Muscle layer of duodenum (tissue), 2 donors: ENCODE measurements around the gene VPS50.
"Not testable (repeated sequence)": the region's sequence is repeated elsewhere in the genome, so short reads cannot be mapped to it uniquely, and the experiment has no call there.

ENCODE experiments used
- H3K27ac ChIP-seq: one replicate; pipeline ENCODE4 v1.7.0; 2013; ENCODE audit warnings: mild to moderate bottlenecking, low read length
- H3K27me3 ChIP-seq: one replicate; pipeline ENCODE4 v1.7.0; 2013; ENCODE audit warnings: low read depth, mild to moderate bottlenecking, control low read depth, low read length
- H3K36me3 ChIP-seq, 2 donors: one replicate each; pipeline ENCODE4 v1.7.0; 2013; ENCODE audit warnings: low read length in 2 of 2, control low read depth in 1 of 2, mild to moderate bottlenecking in 1 of 2; ENCODE audit not compliant: insufficient read depth in 2 of 2, control insufficient read depth in 1 of 2
- H3K4me1 ChIP-seq, 2 donors: one replicate each; pipeline ENCODE4 v1.7.0; 2013; ENCODE audit warnings: low read length in 2 of 2, mild to moderate bottlenecking in 2 of 2, control low read depth in 1 of 2, moderate library complexity in 1 of 2; ENCODE audit not compliant: insufficient read depth in 2 of 2, control insufficient read depth in 1 of 2
- H3K4me3 ChIP-seq, 2 donors: one replicate each; pipeline ENCODE4 v1.7.0; 2013; ENCODE audit warnings: low read length in 2 of 2, low read depth in 1 of 2, mild to moderate bottlenecking in 1 of 2
- H3K9me3 ChIP-seq, 2 donors: one replicate each; pipeline ENCODE4 v1.7.0; 2013; ENCODE audit warnings: low read length in 2 of 2, control low read depth in 1 of 2, mild to moderate bottlenecking in 1 of 2; ENCODE audit not compliant: control insufficient read depth in 1 of 2
- donor health status: healthy.

The VPS50 gene

DNA sequence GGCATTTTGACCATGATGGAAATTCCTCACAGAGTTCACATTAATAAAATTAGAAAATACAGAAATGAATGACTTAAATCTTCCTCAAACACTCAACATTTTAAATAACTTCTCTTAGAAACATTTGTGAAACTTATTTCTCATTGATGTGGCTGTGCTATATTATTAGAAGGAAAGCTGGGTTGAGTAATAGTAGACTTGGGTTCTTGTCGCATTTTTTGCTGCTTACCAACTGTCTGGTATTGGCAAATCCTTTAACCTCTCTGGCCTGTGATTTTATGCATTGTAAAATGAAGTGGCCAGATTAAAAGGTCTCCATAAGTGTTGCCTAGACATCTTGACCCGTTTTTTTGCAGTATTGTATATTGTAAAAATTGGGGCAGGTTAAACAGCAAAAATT lies 66.5 kb downstream of the VPS50 start:
- Histone ChIP-seq H3K9me3 (no peaks in the 10 kb centered on the region), H3K27ac (no peak overlapping the region), H3K4me1 (no peaks in the 10 kb centered on the region), H3K27me3 (no peaks in the 10 kb centered on the region), H3K36me3 (no peaks in the 10 kb centered on the region), H3K4me3 (no peak overlapping the region)

DNA sequence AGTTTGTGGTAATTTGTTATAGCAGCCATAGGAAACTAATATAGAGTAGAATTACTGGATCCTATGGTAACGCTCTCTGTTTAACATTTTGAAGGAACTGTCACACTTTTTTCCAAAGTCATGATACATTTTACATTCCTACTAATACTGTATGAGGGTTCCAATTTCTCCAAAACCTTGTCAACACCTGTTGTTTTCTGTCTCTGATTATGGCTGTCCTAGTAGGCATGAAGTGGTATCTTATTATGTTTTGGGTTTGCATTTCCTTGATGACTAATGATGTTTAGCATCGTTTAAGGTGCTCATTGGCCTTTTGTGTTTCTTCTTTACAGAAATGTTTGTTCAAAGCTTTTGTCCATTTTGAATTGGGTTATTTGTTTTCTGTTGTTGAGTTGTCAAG lies 69.6 kb downstream of the VPS50 start:
- Histone ChIP-seq H3K4me3 (no peak overlapping the region), H3K27me3 (no peaks in the 10 kb centered on the region), H3K9me3 (no peaks in the 10 kb centered on the region), H3K36me3 (no peaks in the 10 kb centered on the region), H3K27ac (no peak overlapping the region), H3K4me1 (no peaks in the 10 kb centered on the region)

DNA sequence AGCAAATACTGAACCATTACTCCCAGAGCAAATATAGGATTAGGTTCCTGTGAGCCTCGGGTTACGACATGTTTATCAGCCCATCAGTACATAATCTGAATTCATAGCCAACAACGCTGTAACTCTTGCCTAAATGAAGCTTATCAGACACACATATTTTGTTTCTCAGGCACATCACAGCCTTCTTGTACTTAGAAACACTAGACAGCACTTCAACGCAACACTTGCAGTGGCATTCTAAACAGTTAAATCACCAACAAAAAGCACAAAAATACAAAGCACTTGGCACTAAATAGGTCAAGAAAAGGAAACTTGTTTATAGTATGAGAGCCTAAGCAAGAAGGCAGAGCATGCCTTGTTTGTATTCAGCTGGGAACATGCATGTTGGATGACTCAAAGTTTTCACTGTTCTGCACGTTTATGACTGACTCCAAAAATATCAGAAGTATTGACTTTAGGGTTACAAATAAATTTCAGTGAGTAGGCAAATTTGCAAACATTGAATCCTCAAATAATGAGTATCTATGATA lies 75.0 kb downstream of the VPS50 start:
- Histone ChIP-seq H3K4me3 (no peak overlapping the region), H3K4me1 (no peaks in the 10 kb centered on the region), H3K9me3 (no peaks in the 10 kb centered on the region), H3K27me3 (no peaks in the 10 kb centered on the region), H3K36me3 (peaks cover 4 to 8% of the 10 kb centered on the region in 2 donors), H3K27ac (no peak overlapping the region)

DNA sequence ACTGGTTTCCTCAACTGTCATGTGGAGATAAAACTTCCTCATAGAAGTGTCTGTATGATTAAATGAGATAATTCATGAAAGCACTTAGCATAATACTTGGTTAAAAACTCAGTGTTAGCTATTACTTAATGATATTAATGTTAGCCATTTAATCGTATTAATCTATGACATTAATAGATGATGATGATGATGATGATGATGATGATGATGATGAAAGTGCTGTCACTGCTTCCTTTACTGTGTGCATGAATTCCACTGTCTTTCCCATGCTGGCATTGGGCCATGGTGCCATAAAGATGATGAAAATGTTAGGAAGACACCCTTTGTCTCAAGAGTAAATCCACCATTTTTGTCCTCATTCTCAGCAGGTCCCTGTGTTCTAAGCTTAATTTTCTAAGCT lies 75.8 kb downstream of the VPS50 start:
- Histone ChIP-seq H3K27me3 (no peaks in the 10 kb centered on the region), H3K4me1 (no peaks in the 10 kb centered on the region), H3K36me3 (peaks cover 12 to 15% of the 10 kb centered on the region in 2 donors), H3K27ac (no peak overlapping the region), H3K4me3 (no peak overlapping the region), H3K9me3 (no peaks in the 10 kb centered on the region)

DNA sequence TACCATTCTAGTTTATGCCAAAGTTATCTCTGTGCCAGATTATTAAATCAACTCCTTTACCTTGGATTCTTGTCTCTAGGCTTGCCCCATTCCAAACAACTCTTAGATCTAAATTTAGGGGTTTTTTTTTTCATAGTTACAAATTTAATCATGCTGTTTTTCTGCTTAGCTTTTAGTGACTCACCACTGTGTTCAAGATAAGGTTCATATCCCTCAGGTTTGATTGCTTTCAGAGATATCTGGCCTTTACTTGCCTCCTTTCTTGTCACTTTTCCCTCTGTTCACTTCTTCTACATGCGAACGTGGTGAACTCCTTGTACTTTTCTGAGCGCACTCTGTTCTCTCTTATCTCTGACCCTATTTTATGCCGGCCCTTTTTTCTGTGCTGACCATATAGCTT lies 78.2 kb downstream of the VPS50 start:
- Histone ChIP-seq H3K9me3 (no peaks in the 10 kb centered on the region), H3K27me3 (no peaks in the 10 kb centered on the region), H3K4me1 (no peaks in the 10 kb centered on the region), H3K4me3 (no peak overlapping the region), H3K27ac (no peak overlapping the region), H3K36me3 (peaks cover 17 to 20% of the 10 kb centered on the region in 2 donors)

DNA sequence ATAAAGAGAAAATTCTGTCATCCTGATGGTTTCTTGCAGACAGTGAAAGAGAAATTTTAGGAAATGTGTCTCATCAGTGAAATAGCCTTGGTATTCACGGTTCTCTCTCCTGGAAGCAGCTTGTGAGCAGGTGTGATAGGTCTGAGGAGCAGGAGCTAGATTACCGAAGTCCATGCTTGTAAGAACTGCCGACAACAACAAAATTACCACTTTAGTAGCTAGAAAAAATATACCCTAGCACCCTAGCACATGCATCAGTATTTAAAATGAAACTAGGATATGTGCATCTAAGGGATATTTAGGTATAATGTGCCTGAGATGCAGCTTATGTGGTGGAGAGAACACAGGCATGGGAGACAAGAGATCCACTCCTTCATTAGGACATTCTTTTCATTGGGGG lies 82.3 kb downstream of the VPS50 start:
- peaks cover 11 to 27% of the 10 kb centered on the region in 2 donors for H3K36me3 ChIP-seq
- H3K4me1 ChIP-seq: no peaks in the 10 kb centered on the region
- no peak overlapping the region for H3K27ac ChIP-seq
- H3K4me3 ChIP-seq: no peak overlapping the region
- no peaks in the 10 kb centered on the region for H3K27me3 ChIP-seq
- H3K9me3 ChIP-seq: no peaks in the 10 kb centered on the region

DNA sequence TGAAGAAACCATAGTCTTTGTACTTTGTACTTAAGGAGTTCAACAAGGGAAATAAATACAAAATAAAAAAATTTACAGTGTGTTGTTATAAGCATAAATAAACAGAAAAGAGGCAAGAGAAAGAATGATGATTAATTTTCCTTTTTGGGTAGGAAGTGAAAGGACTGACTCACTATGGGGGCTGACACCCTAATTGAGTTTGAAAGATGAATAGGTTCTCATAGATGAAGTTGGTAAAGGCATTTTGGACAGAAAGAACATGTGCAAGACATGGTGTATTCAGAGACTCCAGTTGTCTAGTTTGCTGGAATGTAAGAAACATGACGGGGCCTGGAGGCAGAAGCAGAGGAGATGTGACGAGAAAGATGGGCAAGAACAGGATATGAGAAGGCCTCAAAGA lies 83.7 kb downstream of the VPS50 start:
- no peaks in the 10 kb centered on the region for H3K9me3 ChIP-seq
- no peak overlapping the region for H3K27ac ChIP-seq
- no peaks in the 10 kb centered on the region for H3K27me3 ChIP-seq
- H3K4me1 ChIP-seq: no peaks in the 10 kb centered on the region
- no peak overlapping the region for H3K4me3 ChIP-seq
- H3K36me3 ChIP-seq: peaks cover 15 to 33% of the 10 kb centered on the region in 2 donors

DNA sequence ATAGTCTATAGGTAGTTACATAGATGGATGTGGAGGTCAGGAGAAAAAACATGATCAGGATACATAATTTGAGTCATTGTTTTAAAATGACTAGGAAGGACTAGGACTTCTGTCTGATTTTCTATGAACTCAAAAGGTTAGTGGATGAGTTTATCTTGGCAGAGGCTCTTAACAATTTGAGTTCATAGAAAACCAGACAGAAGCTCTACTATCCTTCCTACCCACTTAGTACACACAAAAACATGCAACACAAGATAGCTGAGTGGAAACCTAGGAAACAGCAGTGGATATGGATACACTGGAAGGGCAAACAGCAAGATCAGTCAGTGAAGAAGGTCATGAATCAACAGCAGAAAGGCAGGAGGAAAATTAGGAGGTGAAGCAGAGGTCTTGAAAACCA lies 84.6 kb downstream of the VPS50 start:
- H3K4me1 ChIP-seq: no peaks in the 10 kb centered on the region
- peaks cover 15 to 41% of the 10 kb centered on the region in 2 donors for H3K36me3 ChIP-seq

DNA sequence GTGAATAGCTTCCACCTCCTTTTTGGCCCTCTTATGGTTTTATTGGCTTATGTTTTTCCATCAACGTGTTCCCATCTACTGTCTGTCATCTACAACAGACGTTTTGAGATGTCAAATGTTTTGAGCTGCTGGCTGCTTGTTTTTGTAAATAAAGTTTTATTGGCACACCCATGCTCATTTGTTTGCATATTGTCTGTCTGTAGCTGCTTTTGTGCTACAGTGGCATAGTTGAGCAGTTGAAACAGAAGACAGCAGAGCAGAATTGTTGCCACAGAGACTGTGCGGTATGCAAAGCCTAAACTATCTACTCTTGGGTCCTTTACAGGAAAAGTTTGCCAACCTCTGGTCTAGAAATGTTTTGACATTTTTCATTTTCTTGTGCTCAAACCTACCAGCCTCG lies 88.7 kb downstream of the VPS50 start:
- no peaks in the 10 kb centered on the region for H3K27me3 ChIP-seq
- no peaks in the 10 kb centered on the region for H3K9me3 ChIP-seq
- H3K27ac ChIP-seq: no peak overlapping the region
- no peak overlapping the region for H3K4me3 ChIP-seq
- H3K36me3 ChIP-seq: peaks cover 5 to 29% of the 10 kb centered on the region in 2 donors
- no peaks in the 10 kb centered on the region for H3K4me1 ChIP-seq

More for the DNA sequence above, 84.6 kb downstream of the VPS50 start:
- H3K27me3 ChIP-seq: no peaks in the 10 kb centered on the region
- no peak overlapping the region for H3K4me3 ChIP-seq
- H3K27ac ChIP-seq: no peak overlapping the region
- H3K9me3 ChIP-seq: no peaks in the 10 kb centered on the region

DNA sequence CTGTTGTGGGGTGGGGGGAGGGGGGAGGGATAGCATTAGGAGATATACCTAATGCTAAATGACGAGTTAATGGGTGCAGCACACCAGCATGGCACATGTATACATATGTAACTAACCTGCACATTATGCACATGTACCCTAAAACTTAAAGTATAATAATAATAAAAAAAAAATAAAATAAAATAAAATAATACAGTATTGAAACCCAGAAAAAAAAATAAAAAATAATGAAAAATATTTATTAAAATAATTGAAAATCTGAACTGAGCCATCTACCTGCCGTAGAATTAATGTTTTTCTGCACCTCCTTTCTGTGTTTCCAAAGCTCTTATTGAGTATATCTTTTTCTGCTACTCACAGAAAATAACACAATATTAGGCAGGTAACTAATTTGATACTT lies 94.1 kb downstream of the VPS50 start:
- not testable (repeated sequence) for H3K27ac ChIP-seq, H3K4me1 ChIP-seq, H3K27me3 ChIP-seq, H3K9me3 ChIP-seq, H3K4me3 ChIP-seq, H3K36me3 ChIP-seq

DNA sequence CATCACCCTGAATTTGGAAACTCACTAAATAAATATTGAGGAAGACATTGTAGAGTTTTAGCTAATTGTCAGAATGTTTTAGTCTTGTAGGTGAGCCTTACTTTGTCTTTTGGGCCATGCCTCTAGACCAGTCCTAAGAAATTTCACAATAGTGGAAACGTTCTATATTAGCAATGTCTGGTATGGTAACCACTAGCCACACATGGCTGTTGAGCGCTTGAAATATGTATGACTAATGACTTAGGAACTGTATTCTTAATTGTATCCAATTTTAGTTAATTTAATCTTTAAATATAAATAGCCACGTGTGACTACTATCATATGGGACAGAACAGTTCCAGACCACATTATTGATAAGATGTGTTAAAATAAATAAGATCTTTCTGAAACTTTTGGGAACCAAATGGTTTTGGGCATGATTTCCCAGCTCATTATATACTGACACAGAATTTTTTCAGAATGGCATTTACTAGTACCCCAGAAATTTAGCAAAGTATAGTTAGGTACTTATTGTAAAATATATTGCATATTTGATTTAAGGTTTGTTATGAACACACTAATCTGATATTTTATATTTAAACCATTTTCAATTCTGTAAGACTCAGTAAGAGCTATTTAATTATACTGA lies 95.0 kb downstream of the VPS50 start:
- Histone ChIP-seq H3K36me3 (no peaks in the 10 kb centered on the region), H3K9me3 (no peaks in the 10 kb centered on the region), H3K27me3 (no peaks in the 10 kb centered on the region), H3K27ac (no peak overlapping the region), H3K4me1 (no peaks in the 10 kb centered on the region), H3K4me3 (no peak overlapping the region)

DNA sequence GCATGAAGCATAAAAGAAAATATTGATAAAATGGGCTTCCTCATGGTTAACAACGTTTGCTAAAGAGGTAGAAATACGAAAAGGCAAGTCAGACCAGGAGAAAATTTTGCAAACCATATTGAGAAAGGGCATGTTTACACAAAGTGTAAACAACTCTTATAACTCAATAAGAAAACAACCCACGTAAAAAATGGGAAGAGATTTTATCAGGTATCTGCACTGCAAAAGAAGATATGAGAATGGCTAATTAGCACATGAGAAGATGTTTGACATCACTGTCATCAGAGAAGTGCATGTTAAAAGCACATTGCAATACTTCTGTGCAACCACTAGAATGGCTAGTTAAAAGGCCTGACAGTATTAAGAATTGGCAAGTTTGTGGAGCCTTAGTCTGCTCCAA lies 99.5 kb downstream of the VPS50 start:
- H3K27me3 ChIP-seq: no peaks in the 10 kb centered on the region
- H3K4me3 ChIP-seq: no peak overlapping the region
- H3K4me1 ChIP-seq: no peaks in the 10 kb centered on the region
- H3K27ac ChIP-seq: no peak overlapping the region
- peaks cover 0 to 13% of the 10 kb centered on the region in 2 donors for H3K36me3 ChIP-seq
- H3K9me3 ChIP-seq: no peaks in the 10 kb centered on the region
